SK-N-SH treated with all-trans-retinoic acid at 6 μM for 48 hours (cell line): ENCODE data around the gene TREX2.

ENCODE experiments used
- CSRNP3 ChIP-seq: fragments of 250-450 bp; sonication (Bioruptor Pico); IDR thresholded peaks from 2 replicates; pipeline ENCODE4 v1.5.1; 2021; ENCODE audit warnings: mild to moderate bottlenecking, moderate library complexity
- ESRRG ChIP-seq: fragments of 250-450 bp; sonication (Bioruptor Pico); IDR thresholded peaks from 2 replicates; pipeline ENCODE4 v1.6.1; 2021; ENCODE audit warnings: mild to moderate bottlenecking
- GLIS3 ChIP-seq: fragments of 250-450 bp; sonication (Bioruptor Pico); IDR thresholded peaks from 2 replicates; pipeline ENCODE4 v1.5.0; 2020; ENCODE audit warnings: mild to moderate bottlenecking, moderate library complexity
- OSR1 ChIP-seq: fragments of 250-450 bp; sonication (Bioruptor Pico); IDR thresholded peaks from 2 replicates; pipeline ENCODE4 v1.8.0; 2022; ENCODE audit warnings: moderate library complexity, mild to moderate bottlenecking, inconsistent platforms
- PATZ1 ChIP-seq: fragments of 250-450 bp; sonication (Bioruptor Pico); IDR thresholded peaks from 2 replicates; pipeline ENCODE4 v1.8.0; 2020; ENCODE audit warnings: mild to moderate bottlenecking, moderate library complexity, borderline replicate concordance

GRCh38 chrX:153412746-153413720, 32.8 kb downstream of the TREX2 start:
- TF ChIP-seq CSRNP3 (CRISPR knock-in tag): no peak
- TF ChIP-seq ESRRG (CRISPR knock-in tag): no peak
- TF ChIP-seq PATZ1 (CRISPR knock-in tag): no peak
- no peak for TF ChIP-seq OSR1
- no peak for TF ChIP-seq GLIS3
